PC-3 (cell line): ENCODE measurements around the gene ACSS3. TPM values are rescaled to one million over a fixed set of nuclear protein-coding genes. Genes with fewer than 3 reads are reported as not detected.

Experiments used
- ATAC-seq: fragments of 200-7000 bp; cut with Tn5 transposase; 2 replicates; pipeline ENCODE4 v1.9.1; 2020; ENCODE audit warnings: mild to moderate bottlenecking, moderate library complexity
- BruUV-seq: library from RNA; stranded (reverse); fragments of 400-500 nt; replicated peaks from 2 replicates; lab custom pipeline; 2021; lab: Mats Ljungman, UMichigan
- CTCF ChIA-PET: fragments of 300-600 bp; sonication (Branson Sonifier 250); formaldehyde crosslinking; loops from one replicate; lab custom pipeline; 2022; ENCODE audit warnings: antibody characterized with exemption; lab: Charles Lee
- POLR2A ChIA-PET: fragments of 300-600 bp; sonication (Branson Sonifier 250); formaldehyde crosslinking; loops from one replicate; lab custom pipeline; 2022; ENCODE audit warnings: antibody characterized with exemption; ENCODE audit not compliant: unreplicated experiment; lab: Charles Lee
- DNase-seq: peaks from one replicate; pipeline ENCODE4 v3.0.0-alpha.2; 2015
- H2AFZ ChIP-seq: fragments of 300-600 bp; sonication (generic); 2 replicates; pipeline ENCODE4 v1.6.0; 2016; ENCODE audit warnings: antibody characterized with exemption, low read length
- H3F3A ChIP-seq: fragments of 300-600 bp; sonication (generic); one replicate; pipeline ENCODE4 v1.6.0; 2017; ENCODE audit warnings: antibody characterized with exemption, low read length, control low read depth, mild to moderate bottlenecking; ENCODE audit not compliant: unreplicated experiment
- H3K27ac ChIP-seq: fragments of 300-600 bp; sonication (generic); 2 replicates; pipeline ENCODE4 v1.5.1; 2016; ENCODE audit warnings: mild to moderate bottlenecking, low read length
- H3K27me3 ChIP-seq: fragments of 300-600 bp; sonication (generic); 2 replicates; pipeline ENCODE4 v1.6.1; 2016; ENCODE audit warnings: low read length, mixed read lengths
- H3K36me3 ChIP-seq: fragments of 300-600 bp; sonication (generic); 2 replicates; pipeline ENCODE4 v1.6.1; 2016; ENCODE audit warnings: low read depth, mixed run types, low read length, mixed read lengths
- H3K4me1 ChIP-seq: fragments of 300-600 bp; sonication (generic); 2 replicates; pipeline ENCODE4 v1.5.1; 2016; ENCODE audit warnings: low read length; ENCODE audit not compliant: insufficient read depth
- H3K4me2 ChIP-seq: fragments of 300-600 bp; sonication (generic); 2 replicates; pipeline ENCODE4 v1.6.0; 2016; ENCODE audit warnings: low read length
- H3K4me3 ChIP-seq: fragments of 300-600 bp; sonication (generic); 2 replicates; pipeline ENCODE4 v1.5.1; 2016; ENCODE audit warnings: mild to moderate bottlenecking, low read length, mixed read lengths
- H3K79me2 ChIP-seq: fragments of 300-600 bp; sonication (generic); 2 replicates; pipeline ENCODE4 v1.6.1; 2017; ENCODE audit warnings: low read length, mixed read lengths
- H3K9ac ChIP-seq: fragments of 300-600 bp; sonication (generic); 2 replicates; pipeline ENCODE4 v1.6.0; 2016; ENCODE audit warnings: mild to moderate bottlenecking, low read length
- H3K9me2 ChIP-seq: fragments of 300-600 bp; sonication (generic); replicated peaks from 2 replicates; pipeline ENCODE4 v1.6.1; 2016; ENCODE audit warnings: mixed run types, low read length, mixed read lengths
- H3K9me3 ChIP-seq: fragments of 300-600 bp; sonication (generic); 2 replicates; pipeline ENCODE4 v1.6.1; 2016; ENCODE audit warnings: low read length, mixed read lengths
- H4K20me1 ChIP-seq: fragments of 300-600 bp; sonication (generic); 2 replicates; pipeline ENCODE4 v1.6.1; 2016; ENCODE audit warnings: low read length, mixed read lengths
- CTCF ChIP-seq: fragments of 300-600 bp; sonication (generic); conservative IDR thresholded peaks from 2 replicates; pipeline ENCODE4 v1.5.1; 2017; ENCODE audit warnings: antibody characterized with exemption, low read depth, mild to moderate bottlenecking, low read length
- EZH2 ChIP-seq: fragments of 300-600 bp; sonication (generic); IDR thresholded peaks from one replicate; pipeline ENCODE4 v1.6.1; 2017; ENCODE audit warnings: antibody characterized with exemption, mild to moderate bottlenecking, low read length; ENCODE audit not compliant: unreplicated experiment
- EZH2phosphoT487 ChIP-seq: fragments of 300-600 bp; sonication (generic); IDR thresholded peaks from 2 replicates; pipeline ENCODE4 v1.6.1; 2018; ENCODE audit warnings: mild to moderate bottlenecking, antibody characterized with exemption, low read length, borderline replicate concordance
- intact Hi-C: fragments of 100-400 bp; cut with micrococcal nuclease; formaldehyde crosslinking; loops from 2 replicates; pipeline ENCODE4 v1.9.0; 2023
- total RNA-seq: library from RNA; depleted of rRNA; stranded (reverse); fragments of >200 nt; gene quantifications from 2 replicates; pipeline ENCODE4 v1.2.3, GENCODE V29; 2014

The ACSS3 gene
- total RNA-seq, 1 experiment from 2014 or later = not detected

DNA sequence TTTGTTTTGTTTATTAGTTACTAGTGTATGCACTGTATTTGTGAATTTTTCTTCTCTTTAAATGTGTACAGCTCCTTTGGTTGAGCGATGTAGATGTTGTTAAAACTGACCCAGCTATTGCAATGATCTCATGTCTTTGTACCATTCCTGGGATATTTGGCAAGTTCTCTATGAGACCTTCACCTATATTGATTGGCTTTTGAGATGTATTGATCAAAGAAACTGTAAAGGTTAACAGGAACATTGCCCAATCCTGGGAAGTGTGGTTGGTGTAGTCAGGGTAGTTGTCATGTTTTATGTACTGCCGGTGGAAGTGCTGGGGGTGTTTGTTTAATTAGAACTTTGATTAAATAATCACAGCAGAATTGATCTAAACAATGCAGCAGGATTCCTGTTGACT lies 43.1 kb downstream of the ACSS3 start:
- no peak for ATAC-seq
- Histone ChIP-seq H3K4me2 (no peak overlapping the region), H3K4me3 (no peak overlapping the region), H3K9me3 (no peaks in the 10 kb centered on the region), H3K9me2 (no peaks in the 10 kb centered on the region), H3K27ac (no peak overlapping the region), H3K79me2 (no peaks in the 10 kb centered on the region), H3F3A (no peaks in the 10 kb centered on the region), H2AFZ (no peak overlapping the region), H3K27me3 (no peaks in the 10 kb centered on the region), H3K9ac (no peak overlapping the region), H3K4me1 (no peaks in the 10 kb centered on the region), H4K20me1 (no peaks in the 10 kb centered on the region), H3K36me3 (no peaks in the 10 kb centered on the region)
- TF ChIP-seq CTCF (no peak), EZH2 (no peak), EZH2phosphoT487 (no peak)
- ChIA-PET CTCF (no interaction called here), POLR2A (no interaction called here)
- intact Hi-C loops = loop anchor here (10.0 kb wide), 1 partner anchor 176 kb away; no protein-coding TSS in a partner anchor
- no peak for DNase-seq
- no TSS peak for BruUV-seq

DNA sequence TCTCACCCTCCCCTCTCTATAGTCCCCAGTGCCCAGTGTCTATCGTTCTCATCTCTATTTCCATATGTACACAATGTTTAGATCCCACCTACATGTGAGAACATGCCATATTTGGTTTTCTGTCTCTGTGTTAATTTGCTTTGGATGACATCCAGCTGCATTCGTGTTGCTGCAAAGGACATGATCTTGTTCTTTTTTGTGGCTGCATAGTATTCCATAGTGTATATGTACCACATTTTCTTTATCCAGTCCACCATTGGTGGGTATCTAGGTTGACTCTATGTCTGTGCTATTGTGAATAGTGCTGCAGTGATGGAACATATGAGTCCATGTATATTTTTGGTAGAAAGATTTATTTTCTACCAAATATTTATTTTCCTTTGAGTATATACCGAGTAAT lies 45.7 kb downstream of the ACSS3 start:
- ChIA-PET CTCF (no interaction called here), POLR2A (no interaction called here)
- Histone ChIP-seq H2AFZ (no peak overlapping the region), H3K4me3 (no peak overlapping the region), H3K27me3 (no peaks in the 10 kb centered on the region), H3K9me3 (no peaks in the 10 kb centered on the region), H3K4me2 (no peak overlapping the region), H3K27ac (no peak overlapping the region), H4K20me1 (no peaks in the 10 kb centered on the region), H3F3A (no peaks in the 10 kb centered on the region), H3K9ac (no peak overlapping the region), H3K36me3 (no peaks in the 10 kb centered on the region), H3K4me1 (no peaks in the 10 kb centered on the region), H3K79me2 (no peaks in the 10 kb centered on the region), H3K9me2 (no peaks in the 10 kb centered on the region)
- no TSS peak for BruUV-seq
- intact Hi-C loops = loop anchor here (10.0 kb wide), 1 partner anchor 179 kb away; no protein-coding TSS in a partner anchor
- ATAC-seq (no peak), DNase-seq (no peak)
- no peak for TF ChIP-seq EZH2
- TF ChIP-seq EZH2phosphoT487 = no peak
- TF ChIP-seq CTCF = no peak

DNA sequence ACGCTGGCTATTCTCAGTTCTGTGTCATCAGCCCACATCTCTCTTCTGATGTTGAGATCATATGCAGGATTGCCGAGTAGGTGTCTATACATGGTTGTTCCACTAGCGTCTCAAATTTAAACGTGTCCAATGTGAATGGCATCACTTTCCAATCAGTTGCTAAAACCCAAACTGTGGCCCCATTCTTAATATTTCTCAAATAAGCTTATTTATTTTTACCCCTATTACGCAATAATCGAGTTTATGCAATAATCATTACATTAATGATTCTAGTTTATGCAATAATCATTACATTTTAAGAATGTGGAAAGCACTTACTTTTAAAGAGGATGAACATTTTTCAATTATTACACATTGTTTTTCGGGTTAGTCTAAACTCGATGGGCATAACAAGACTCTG lies 47.8 kb downstream of the ACSS3 start:
- TF ChIP-seq CTCF (no peak), EZH2 (no peak), EZH2phosphoT487 (no peak)
- DNase-seq (no peak), ATAC-seq (no peak)
- H4K20me1 ChIP-seq = no peaks in the 10 kb centered on the region
- BruUV-seq = no TSS peak
- H3K4me3 ChIP-seq = no peak overlapping the region
- no peaks in the 10 kb centered on the region for H3K27me3 ChIP-seq
- H3K36me3 ChIP-seq = no peaks in the 10 kb centered on the region
- ChIA-PET POLR2A (no interaction called here), CTCF (no interaction called here)
- no peak overlapping the region for H2AFZ ChIP-seq
- H3K4me2 ChIP-seq = no peak overlapping the region
- H3K27ac ChIP-seq = no peak overlapping the region
- H3K9ac ChIP-seq = no peak overlapping the region
- intact Hi-C loops = loop anchor here (10.0 kb wide), 1 partner anchor 181 kb away; no protein-coding TSS in a partner anchor
- no peaks in the 10 kb centered on the region for H3K79me2 ChIP-seq
- H3K9me2 ChIP-seq = no peaks in the 10 kb centered on the region
- no peaks in the 10 kb centered on the region for H3K9me3 ChIP-seq
- H3F3A ChIP-seq = no peaks in the 10 kb centered on the region
- H3K4me1 ChIP-seq = no peaks in the 10 kb centered on the region
